Endothelial cell of umbilical vein (primary cell): ENCODE measurements around the gene LTBP2. TPM values are rescaled to one million over a fixed set of nuclear protein-coding genes. Genes with fewer than 3 reads are reported as not detected.
A peak's percentile ranks its signal among the peaks of the same experiment; 100 is the strongest.

Experiments used
- BruUV-seq: library from RNA; stranded (reverse); fragments of 400-500 nt; replicated peaks from 2 replicates; lab custom pipeline; 2021; lab: Mats Ljungman, UMichigan
- CTCF ChIA-PET: fragments of 300-600, 350-600 bp; sonication (Branson Sonifier 250); formaldehyde crosslinking; loops from one replicate; lab custom pipeline; 2021; ENCODE audit warnings: antibody characterized with exemption, inconsistent platforms; lab: Charles Lee
- POLR2A ChIA-PET: fragments of 300-600, 350-600 bp; sonication (Branson Sonifier 250); formaldehyde crosslinking; loops from one replicate; lab custom pipeline; 2021; ENCODE audit warnings: antibody characterized with exemption, inconsistent platforms; lab: Charles Lee
- DNase-seq: peaks from one replicate; pipeline ENCODE4 v3.0.0-alpha.2; 2011; ENCODE audit warnings: low read depth, low spot score
- FAIRE-seq: peaks from 2 replicates; lab custom pipeline; 2011; peaks lifted over from hg19 to GRCh38; lab: Jason Lieb, UNC
- H2AFZ ChIP-seq: 2 replicates; pipeline ENCODE4 v1.6.0; 2012; ENCODE audit warnings: low read depth, low read length, control low read depth, inconsistent platforms
- H3K27ac ChIP-seq: 2 replicates; pipeline ENCODE4 v1.5.1; 2011; ENCODE audit warnings: low read depth, mild to moderate bottlenecking, control low read depth, low read length, moderate library complexity; ENCODE audit not compliant: insufficient read depth
- H3K27me3 ChIP-seq, 2 experiments: 2 replicates each; pipeline versions ENCODE4 v1.6.0 to v1.6.1; 2011; ENCODE audit warnings: low read length in 2 of 2, mixed read lengths in 1 of 2; ENCODE audit not compliant: control insufficient read depth in 2 of 2, insufficient read depth in 2 of 2
- H3K36me3 ChIP-seq, 2 experiments: 2 replicates in 1 of 2; 3 replicates in 1 of 2; pipeline ENCODE4 v1.5.1; 2011; ENCODE audit warnings: low read length in 2 of 2, mild to moderate bottlenecking in 1 of 2, moderate library complexity in 1 of 2; ENCODE audit not compliant: control insufficient read depth in 2 of 2, insufficient read depth in 2 of 2; ENCODE audit errors: extremely low read depth in 1 of 2
- H3K4me1 ChIP-seq: 3 replicates; pipeline ENCODE4 v1.5.1; 2011; ENCODE audit warnings: mild to moderate bottlenecking, low read length; ENCODE audit not compliant: control insufficient read depth, insufficient read depth; ENCODE audit errors: extremely low read depth
- H3K4me2 ChIP-seq: 2 replicates; pipeline ENCODE4 v1.6.1; 2011; ENCODE audit warnings: low read length, control low read depth, mixed read lengths; ENCODE audit not compliant: insufficient read depth
- H3K4me3 ChIP-seq, 3 experiments: fragments of 200-600 bp in 1 of 3; sonication (generic), shearing (Covaris generic) in 1 of 3; replicated peaks in 1 of 3; 2 replicates each; pipeline ENCODE4 v1.5.1; 2011 to 2016; ENCODE audit warnings: control low read depth in 3 of 3, low read length in 3 of 3, mild to moderate bottlenecking in 2 of 3, inconsistent platforms in 1 of 3, low read depth in 1 of 3, moderate library complexity in 1 of 3; ENCODE audit not compliant: insufficient read depth in 1 of 3
- H3K79me2 ChIP-seq: 2 replicates; pipeline ENCODE4 v1.6.0; 2012; ENCODE audit warnings: low read length, inconsistent platforms; ENCODE audit not compliant: control insufficient read depth, insufficient read depth
- H3K9ac ChIP-seq: replicated peaks from 2 replicates; pipeline ENCODE3; 2011; ENCODE audit warnings: low read length, control low read depth; ENCODE audit not compliant: insufficient read depth; ENCODE audit errors: extremely low read depth
- H3K9me1 ChIP-seq: replicated peaks from 3 replicates; pipeline ENCODE4 v1.6.0; 2011; ENCODE audit warnings: mild to moderate bottlenecking, low read length; ENCODE audit not compliant: control insufficient read depth, insufficient read depth; ENCODE audit errors: extremely low read depth
- H3K9me3 ChIP-seq: replicated peaks from 2 replicates; pipeline ENCODE4 v1.5.1; 2012; ENCODE audit warnings: low read length, inconsistent platforms; ENCODE audit not compliant: control insufficient read depth, insufficient read depth
- H4K20me1 ChIP-seq: replicated peaks from 2 replicates; pipeline ENCODE3; 2011; ENCODE audit warnings: mild to moderate bottlenecking, low read length; ENCODE audit not compliant: control insufficient read depth, insufficient read depth; ENCODE audit errors: extremely low read depth
- EZH2 ChIP-seq: IDR thresholded peaks from 2 replicates; pipeline ENCODE4 v1.6.1; 2012; ENCODE audit warnings: borderline replicate concordance, low read depth, mild to moderate bottlenecking, moderate library complexity, low read length, inconsistent platforms; ENCODE audit not compliant: severe bottlenecking
- FOS ChIP-seq: IDR thresholded peaks from 2 replicates; pipeline ENCODE4 v1.6.1; 2011; ENCODE audit warnings: mild to moderate bottlenecking, low read length, moderate library complexity, borderline replicate concordance; ENCODE audit not compliant: insufficient read depth
- GATA2 ChIP-seq: IDR thresholded peaks from 2 replicates; pipeline ENCODE4 v1.7.0; 2011; ENCODE audit warnings: low read depth, mild to moderate bottlenecking, moderate library complexity, mixed read lengths, low read length; ENCODE audit not compliant: insufficient read length, insufficient read depth
- JUN ChIP-seq: IDR thresholded peaks from 2 replicates; pipeline ENCODE4 v1.6.1; 2011; ENCODE audit warnings: borderline replicate concordance, low read depth; ENCODE audit not compliant: insufficient read length, insufficient read depth
- MYC ChIP-seq: IDR thresholded peaks from one replicate; pipeline ENCODE4 v1.6.1; 2011; ENCODE audit warnings: mild to moderate bottlenecking, low read depth, low read length
- POLR2A ChIP-seq: IDR thresholded peaks from 2 replicates; pipeline ENCODE4 v1.6.1; 2012; ENCODE audit warnings: low read depth, mild to moderate bottlenecking, control low read depth, low read length
- POLR2AphosphoS5 ChIP-seq: IDR thresholded peaks from 2 replicates; pipeline ENCODE4 v1.6.1; 2012; ENCODE audit warnings: low read depth, mild to moderate bottlenecking, control low read depth, low read length, moderate library complexity; ENCODE audit not compliant: insufficient read depth
- dilution Hi-C: fragments of 300-500 bp; cut with MboI; formaldehyde crosslinking; loops from one replicate; pipeline ENCODE4 v1.15.0; 2019; ENCODE audit warnings: low sequenced_read_pairs; ENCODE audit not compliant: extremely low pct_ligation_motif_present
- intact Hi-C: fragments of 100-400 bp; cut with micrococcal nuclease; formaldehyde crosslinking; loops from one replicate; pipeline ENCODE4 v1.10.0; 2022
- polyA plus RNA-seq, 4 experiments: library from polyadenylated mRNA; depleted of rRNA in 3 of 4; stranded (reverse) in 3 of 4; unstranded in 1 of 4; fragments of >200 nt; gene quantifications; 2 replicates each; pipeline versions ENCODE4 v1.2.1 to v1.2.3, GENCODE V29; 2011 to 2012; ENCODE audit warnings: missing spikeins in 1 of 4
- total RNA-seq: library from RNA; stranded (reverse); gene quantifications from 2 replicates; pipeline ENCODE4 v1.2.3, GENCODE V29; 2021
- TF ChIP-seq, protein P1 (sequence below), 2 donors: IDR thresholded peaks; 1 replicate in 1 of 2; 2 replicates in 1 of 2; pipeline ENCODE4 v1.5.1; 2011; ENCODE audit warnings: low read length in 2 of 2, mild to moderate bottlenecking in 2 of 2, moderate library complexity in 2 of 2, control low read depth in 1 of 2, inconsistent platforms in 1 of 2, low read depth in 1 of 2; ENCODE audit not compliant: insufficient read depth in 1 of 2; ENCODE audit errors: extremely low read depth in 1 of 2
- TF ChIP-seq, protein P2 (sequence below): IDR thresholded peaks from 2 replicates; pipeline ENCODE4 v1.6.1; 2011; ENCODE audit not compliant: insufficient read depth, insufficient read length

LTBP2 gene
- total and polyA plus RNA-seq, 2 donors (not counting 3 experiments of a cell fraction or from before 2014, with no cell fraction given): 209 to 268 TPM

DNA sequence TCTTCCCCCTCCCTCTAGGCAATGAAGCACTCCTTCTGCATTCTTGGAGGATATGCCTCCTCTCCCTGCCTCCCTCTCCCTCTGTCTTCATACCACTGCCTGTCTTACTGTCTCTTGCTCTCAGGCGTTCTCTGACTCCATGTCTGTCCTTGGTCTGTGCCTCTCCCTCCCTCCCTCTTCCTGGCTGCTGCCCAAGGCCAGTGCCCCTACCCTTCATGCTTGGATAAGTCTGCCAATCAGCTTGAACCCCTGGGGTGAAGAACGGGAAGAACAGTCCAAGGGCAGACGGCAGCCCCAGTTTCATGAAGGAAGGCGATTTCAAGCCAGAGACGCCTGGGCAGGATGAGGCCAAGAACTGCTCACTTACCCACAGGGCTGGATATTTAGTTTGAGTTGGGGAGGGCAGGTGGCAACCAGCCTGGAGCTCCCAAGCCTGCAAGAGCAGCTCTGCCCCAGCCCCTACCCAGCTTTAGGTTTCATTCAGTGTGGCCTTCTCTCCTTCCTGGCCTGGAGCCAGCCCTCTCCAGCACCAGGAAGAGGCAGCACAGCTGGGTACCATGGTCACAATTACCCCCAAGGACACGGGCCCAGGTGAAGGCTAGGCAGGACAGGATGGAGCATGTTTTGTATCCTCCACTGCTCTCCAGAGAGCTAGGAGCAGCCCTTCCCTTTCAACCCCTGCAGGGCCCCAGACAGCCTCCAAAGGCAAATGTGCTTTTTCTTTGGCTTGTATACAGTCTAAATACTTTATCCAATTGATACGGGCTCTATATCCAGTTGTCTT lies 35.8 kb upstream of the LTBP2 start:
- CTCF ChIA-PET: interaction anchor here (0.8 to 4.1 kb wide), 10 partner anchors 10 to 39 kb away, joined by 3 to 33 read pairs (median 8); partner anchors contain the start of gene LTBP2
- Histone ChIP-seq H3K4me1 (peaks cover 29% of the 10 kb centered on the region), H3K4me3 (no peak overlapping the region), H3K9ac (no peak overlapping the region), H3K27ac (no peak overlapping the region), H3K4me2 (no peak overlapping the region), H3K9me3 (no peaks in the 10 kb centered on the region), H4K20me1 (no peaks in the 10 kb centered on the region), H3K79me2 (no peaks in the 10 kb centered on the region), H3K9me1 (no peaks in the 10 kb centered on the region), H3K27me3 (no peaks in the 10 kb centered on the region), H2AFZ (no peak overlapping the region), H3K36me3 (no peaks in the 10 kb centered on the region)
- POLR2A ChIA-PET: interaction anchor here (0.6 to 1.5 kb wide), 4 partner anchors 9 to 31 kb away, joined by 3 to 5 read pairs (median 4); no protein-coding TSS in a partner anchor
- dilution Hi-C loops (no loop called here), intact Hi-C loops (loop anchor here (2.0 kb wide), 1 partner anchor 27 kb away; no protein-coding TSS in a partner anchor)
- DNase-seq (peak; percentile 29), FAIRE-seq (peak; percentile 69)
- no TSS peak for BruUV-seq
- TF ChIP-seq POLR2AphosphoS5 (no peak), POLR2A (no peak), GATA2 (no peak), FOS (no peak), JUN (no peak), MYC (no peak), EZH2 (no peak)
- TF ChIP-seq, protein P1, sequence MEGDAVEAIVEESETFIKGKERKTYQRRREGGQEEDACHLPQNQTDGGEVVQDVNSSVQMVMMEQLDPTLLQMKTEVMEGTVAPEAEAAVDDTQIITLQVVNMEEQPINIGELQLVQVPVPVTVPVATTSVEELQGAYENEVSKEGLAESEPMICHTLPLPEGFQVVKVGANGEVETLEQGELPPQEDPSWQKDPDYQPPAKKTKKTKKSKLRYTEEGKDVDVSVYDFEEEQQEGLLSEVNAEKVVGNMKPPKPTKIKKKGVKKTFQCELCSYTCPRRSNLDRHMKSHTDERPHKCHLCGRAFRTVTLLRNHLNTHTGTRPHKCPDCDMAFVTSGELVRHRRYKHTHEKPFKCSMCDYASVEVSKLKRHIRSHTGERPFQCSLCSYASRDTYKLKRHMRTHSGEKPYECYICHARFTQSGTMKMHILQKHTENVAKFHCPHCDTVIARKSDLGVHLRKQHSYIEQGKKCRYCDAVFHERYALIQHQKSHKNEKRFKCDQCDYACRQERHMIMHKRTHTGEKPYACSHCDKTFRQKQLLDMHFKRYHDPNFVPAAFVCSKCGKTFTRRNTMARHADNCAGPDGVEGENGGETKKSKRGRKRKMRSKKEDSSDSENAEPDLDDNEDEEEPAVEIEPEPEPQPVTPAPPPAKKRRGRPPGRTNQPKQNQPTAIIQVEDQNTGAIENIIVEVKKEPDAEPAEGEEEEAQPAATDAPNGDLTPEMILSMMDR (IDR thresholded peaks at IDR 0.05; ENCODE audit: extremely low read depth in 1 of 2, insufficient read depth in 1 of 2, low read depth in 1 of 2, low read length in 2 of 2): no peak
- TF ChIP-seq, protein P2, sequence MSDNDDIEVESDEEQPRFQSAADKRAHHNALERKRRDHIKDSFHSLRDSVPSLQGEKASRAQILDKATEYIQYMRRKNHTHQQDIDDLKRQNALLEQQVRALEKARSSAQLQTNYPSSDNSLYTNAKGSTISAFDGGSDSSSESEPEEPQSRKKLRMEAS: no peak
